GM19025 (cell line): ENCODE results near the gene CDC34.

Experiments
- ATAC-seq: cut with Tn5 transposase; IDR thresholded peaks from one replicate; pipeline ENCODE4 v1.9.1; 2021; ENCODE audit warnings: mild to moderate bottlenecking, low read depth, moderate library complexity; ENCODE audit not compliant: unreplicated experiment

Gene CDC34

GRCh38 chr19:571566-571974 is 40.0 kb downstream of the CDC34 start:
- ATAC-seq: no peak

GRCh38 chr19:572140-572742 is 40.7 kb downstream of the CDC34 start, which contains the start of gene BSG:
Gene BSG (plus strand): TSS chr19:572596. CDS start chr19:572635, 39 bp downstream.
- peak; percentile 69 for ATAC-seq

GRCh38 chr19:572743-573518 is 41.4 kb downstream of the CDC34 start:
- peak; percentile 20 for ATAC-seq

- ATAC-seq: no peak
These were observed 41.9 kb downstream of the CDC34 start for GRCh38 chr19:573519-573825.

- ATAC-seq: no peak
These were observed 43.3 kb downstream of the CDC34 start for GRCh38 chr19:574658-575526.

GRCh38 chr19:575527-576506 is 44.3 kb downstream of the CDC34 start:
- ATAC-seq: no peak

GRCh38 chr19:576768-577438 is 45.3 kb downstream of the CDC34 start:
- ATAC-seq: no peak

- ATAC-seq: no peak
These were observed 46.2 kb downstream of the CDC34 start for GRCh38 chr19:577439-578392.

GRCh38 chr19:579111-579841 is 47.7 kb downstream of the CDC34 start:
- no peak for ATAC-seq

- ATAC-seq: no peak
These were observed 48.2 kb downstream of the CDC34 start for GRCh38 chr19:579842-580155.

GRCh38 chr19:580274-580835 is 48.8 kb downstream of the CDC34 start:
- no peak for ATAC-seq

- no peak for ATAC-seq
These were observed 50.0 kb downstream of the CDC34 start for GRCh38 chr19:581399-582111.

GRCh38 chr19:582497-583197 is 51.1 kb downstream of the CDC34 start:
- ATAC-seq: no peak

- no peak for ATAC-seq
These were observed 51.8 kb downstream of the CDC34 start for GRCh38 chr19:583198-583967.

- no peak for ATAC-seq
These were observed 52.3 kb downstream of the CDC34 start for GRCh38 chr19:583968-584239.
